ENCODE measurements around the gene SMARCD2. TPM values are rescaled to one million over a fixed set of nuclear protein-coding genes. Genes with fewer than 3 reads are reported as not detected.

SMARCD2 gene
- total and polyA plus RNA-seq, 4 donors, result 64.9 to 109 (median 75.0) TPM

GRCh38 chr17:63786117-63786516, 56.4 kb downstream of the SMARCD2 start:
- H3K27ac ChIP-seq (ENCODE audit: low read depth in 1 of 2, low read length in 1 of 2), result no peak overlapping the region
- H3K9me3 ChIP-seq (ENCODE audit: control insufficient read depth in 4 of 4, insufficient read depth in 3 of 4, low read length in 3 of 4), result no peaks in the 10 kb centered on the region
- no peak overlapping the region for H3K9ac ChIP-seq (ENCODE audit: insufficient read depth in 1 of 2, low read length in 2 of 2)
- no peaks in the 10 kb centered on the region for H3K27me3 ChIP-seq (ENCODE audit: control insufficient read depth in 3 of 3, insufficient read depth in 3 of 3, low read length in 2 of 3)
- no peak for DNase-seq
- ATAC-seq (ENCODE audit: insufficient read depth, low FRiP score), result no peak
- peaks cover 9 to 24% (median 15%) of the 10 kb centered on the region in 4 donors for H3K36me3 ChIP-seq (ENCODE audit: control insufficient read depth in 4 of 4, insufficient read depth in 4 of 4, low read length in 4 of 4)
- H3K4me3 ChIP-seq, result no peak overlapping the region
- 95 to 100% methylated on average over 1 of the region's 1 CpG for WGBS, 2 donors
- TF ChIP-seq, protein P1, sequence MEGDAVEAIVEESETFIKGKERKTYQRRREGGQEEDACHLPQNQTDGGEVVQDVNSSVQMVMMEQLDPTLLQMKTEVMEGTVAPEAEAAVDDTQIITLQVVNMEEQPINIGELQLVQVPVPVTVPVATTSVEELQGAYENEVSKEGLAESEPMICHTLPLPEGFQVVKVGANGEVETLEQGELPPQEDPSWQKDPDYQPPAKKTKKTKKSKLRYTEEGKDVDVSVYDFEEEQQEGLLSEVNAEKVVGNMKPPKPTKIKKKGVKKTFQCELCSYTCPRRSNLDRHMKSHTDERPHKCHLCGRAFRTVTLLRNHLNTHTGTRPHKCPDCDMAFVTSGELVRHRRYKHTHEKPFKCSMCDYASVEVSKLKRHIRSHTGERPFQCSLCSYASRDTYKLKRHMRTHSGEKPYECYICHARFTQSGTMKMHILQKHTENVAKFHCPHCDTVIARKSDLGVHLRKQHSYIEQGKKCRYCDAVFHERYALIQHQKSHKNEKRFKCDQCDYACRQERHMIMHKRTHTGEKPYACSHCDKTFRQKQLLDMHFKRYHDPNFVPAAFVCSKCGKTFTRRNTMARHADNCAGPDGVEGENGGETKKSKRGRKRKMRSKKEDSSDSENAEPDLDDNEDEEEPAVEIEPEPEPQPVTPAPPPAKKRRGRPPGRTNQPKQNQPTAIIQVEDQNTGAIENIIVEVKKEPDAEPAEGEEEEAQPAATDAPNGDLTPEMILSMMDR (IDR thresholded peaks at IDR 0.05; ENCODE audit: control extremely low read depth, extremely low read depth), result no peak
- H3K4me1 ChIP-seq (ENCODE audit: control insufficient read depth in 5 of 5, insufficient read depth in 5 of 5, low read length in 5 of 5), result peaks cover 0 to under 1% (median 0%) of the 10 kb centered on the region in 5 donors

GRCh38 chr17:63785556-63785955, 56.9 kb downstream of the SMARCD2 start:
- no peak overlapping the region for H3K9ac ChIP-seq (ENCODE audit: insufficient read depth in 1 of 2, low read length in 2 of 2)
- H3K4me3 ChIP-seq, result no peak overlapping the region
- WGBS, 2 donors, result 100% methylated on average over 1 of the region's 1 CpG
- ATAC-seq (ENCODE audit: insufficient read depth, low FRiP score) (no peak), DNase-seq (no peak)
- no peak overlapping the region for H3K27ac ChIP-seq (ENCODE audit: low read depth in 1 of 2, low read length in 1 of 2)
- peaks cover 11 to 24% (median 14%) of the 10 kb centered on the region in 4 donors for H3K36me3 ChIP-seq (ENCODE audit: control insufficient read depth in 4 of 4, insufficient read depth in 4 of 4, low read length in 4 of 4)
- no peaks in the 10 kb centered on the region for H3K9me3 ChIP-seq (ENCODE audit: control insufficient read depth in 4 of 4, insufficient read depth in 3 of 4, low read length in 3 of 4)
- peaks cover 0 to 1% (median 0%) of the 10 kb centered on the region in 5 donors for H3K4me1 ChIP-seq (ENCODE audit: control insufficient read depth in 5 of 5, insufficient read depth in 5 of 5, low read length in 5 of 5)
- no peaks in the 10 kb centered on the region for H3K27me3 ChIP-seq (ENCODE audit: control insufficient read depth in 3 of 3, insufficient read depth in 3 of 3, low read length in 2 of 3)
- TF ChIP-seq, protein P1 (IDR thresholded peaks at IDR 0.05; ENCODE audit: control extremely low read depth, extremely low read depth), result no peak

DNA sequence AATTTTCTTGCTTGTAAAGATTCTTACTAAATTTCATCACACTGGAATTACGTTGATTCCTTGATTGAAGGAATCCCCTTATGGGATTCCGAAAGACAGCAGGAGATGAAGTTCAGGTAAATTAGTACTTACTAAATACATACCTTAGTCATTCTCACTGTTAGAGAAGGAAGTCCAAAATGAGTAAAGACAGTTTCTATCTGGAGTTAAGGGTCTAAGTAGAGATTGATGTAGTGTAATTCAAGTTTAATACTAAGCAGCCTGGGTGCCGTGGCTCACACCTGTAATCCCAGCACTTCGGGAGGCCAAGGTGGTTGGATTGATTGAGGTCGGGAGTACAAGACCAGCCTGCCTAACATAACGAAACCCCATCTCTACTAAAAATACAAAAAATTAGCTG, 59.0 kb downstream of the SMARCD2 start:
- WGBS, 2 donors, result 86 to 91% methylated on average over 6 of the region's 6 CpGs
- no peak overlapping the region for H3K27ac ChIP-seq (ENCODE audit: low read depth in 1 of 2, low read length in 1 of 2)
- H3K9me3 ChIP-seq (ENCODE audit: control insufficient read depth in 4 of 4, insufficient read depth in 3 of 4, low read length in 3 of 4), result no peaks in the 10 kb centered on the region
- H3K27me3 ChIP-seq (ENCODE audit: control insufficient read depth in 3 of 3, insufficient read depth in 3 of 3, low read length in 2 of 3), result no peaks in the 10 kb centered on the region
- DNase-seq (no peak), ATAC-seq (ENCODE audit: insufficient read depth, low FRiP score) (no peak)
- no peak overlapping the region for H3K9ac ChIP-seq (ENCODE audit: insufficient read depth in 1 of 2, low read length in 2 of 2)
- peaks cover 0 to 3% (median 0%) of the 10 kb centered on the region in 5 donors for H3K4me1 ChIP-seq (ENCODE audit: control insufficient read depth in 5 of 5, insufficient read depth in 5 of 5, low read length in 5 of 5)
- H3K4me3 ChIP-seq, result no peak overlapping the region
- TF ChIP-seq, protein P1 (IDR thresholded peaks at IDR 0.05; ENCODE audit: control extremely low read depth, extremely low read depth), result no peak
- peaks cover 8 to 26% (median 12%) of the 10 kb centered on the region in 4 donors for H3K36me3 ChIP-seq (ENCODE audit: control insufficient read depth in 4 of 4, insufficient read depth in 4 of 4, low read length in 4 of 4)

Small RNAs within 50 kb of the gene (small RNA-seq; reads per million reads assigned to genes)
- not detected for gene AC040958.1 (ENCODE audit: low replicate concordance)

Other genes starting within 250 kb of the SMARCD2 start
- gene TACO1, start 241.8 kb downstream of the SMARCD2 start, total RNA-seq, result 10 to 100 TPM; 11.1 to 20.7 TPM
- 10 to 100 TPM; 16.9 to 18.1 TPM for gene TACO1, start 241.8 kb downstream of the SMARCD2 start, polyA plus RNA-seq
- 10 to 100 TPM; 50.1 to 56.3 TPM for gene MAP3K3, start 220.3 kb downstream of the SMARCD2 start, total RNA-seq
- gene MAP3K3, start 220.3 kb downstream of the SMARCD2 start, polyA plus RNA-seq, result 10 to 100 TPM; 24.5 to 33.0 TPM
- 10 to 100 TPM; 30.1 to 30.8 TPM for gene LIMD2, start 142.6 kb downstream of the SMARCD2 start, total RNA-seq
- 10 to 100 TPM; 26.4 to 69.5 TPM for gene LIMD2, start 142.6 kb downstream of the SMARCD2 start, polyA plus RNA-seq
- 10 to 100 TPM; 33.7 to 48.8 TPM for gene STRADA, start 100.9 kb downstream of the SMARCD2 start, total RNA-seq
- gene STRADA, start 100.9 kb downstream of the SMARCD2 start, polyA plus RNA-seq, result 10 to 100 TPM; 20.7 to 23.1 TPM
- gene CCDC47, start 69.1 kb downstream of the SMARCD2 start, total RNA-seq, result 10 to 100 TPM; 86.5 to 89.9 TPM
- gene CCDC47, start 69.1 kb downstream of the SMARCD2 start, polyA plus RNA-seq, result 10 to 100 TPM; 29.5 to 78.9 TPM
- gene DDX42, start 68.5 kb downstream of the SMARCD2 start, total RNA-seq, result 100 to 1,000 TPM in 1 of 2 donors, 10 to 100 TPM in 1; 91.8 to 153 TPM
- 10 to 100 TPM; 47.8 to 59.9 TPM for gene DDX42, start 68.5 kb downstream of the SMARCD2 start, polyA plus RNA-seq
- gene PSMC5, start 15.3 kb downstream of the SMARCD2 start, total RNA-seq, result 100 to 1,000 TPM in 1 of 2 donors, 10 to 100 TPM in 1; 46.1 to 124 TPM
- 100 to 1,000 TPM; 154 to 177 TPM for gene PSMC5, start 15.3 kb downstream of the SMARCD2 start, polyA plus RNA-seq
- gene FTSJ3, start 15.0 kb downstream of the SMARCD2 start, total RNA-seq, result 10 to 100 TPM; 29.2 to 39.8 TPM
- 10 to 100 TPM; 15.4 to 30.0 TPM for gene FTSJ3, start 15.0 kb downstream of the SMARCD2 start, polyA plus RNA-seq
- not detected for gene CSH2, start 31.0 kb upstream of the SMARCD2 start, total RNA-seq
- gene CSH2, start 31.0 kb upstream of the SMARCD2 start, polyA plus RNA-seq, result not detected
- gene GH2, start 39.3 kb upstream of the SMARCD2 start, total RNA-seq, result not detected
- gene GH2, start 39.3 kb upstream of the SMARCD2 start, polyA plus RNA-seq, result not detected
- not detected for gene CSH1, start 53.9 kb upstream of the SMARCD2 start, total RNA-seq
- gene CSH1, start 53.9 kb upstream of the SMARCD2 start, polyA plus RNA-seq, result not detected
- gene CSHL1, start 68.6 kb upstream of the SMARCD2 start, total RNA-seq, result not detected
- gene CSHL1, start 68.6 kb upstream of the SMARCD2 start, polyA plus RNA-seq, result not detected
- not detected for gene GH1, start 76.2 kb upstream of the SMARCD2 start, total RNA-seq
- not detected for gene GH1, start 76.2 kb upstream of the SMARCD2 start, polyA plus RNA-seq
- gene CD79B, start 89.6 kb upstream of the SMARCD2 start, total RNA-seq, result 1 to 10 TPM; 4.4 to 5.6 TPM
- gene CD79B, start 89.6 kb upstream of the SMARCD2 start, polyA plus RNA-seq, result 1 to 10 TPM; 1.8 to 8.7 TPM
- under 1 TPM; 0.31 to 0.49 TPM for gene SCN4A, start 130.2 kb upstream of the SMARCD2 start, total RNA-seq
- under 1 TPM; 0.11 to 0.12 TPM for gene SCN4A, start 130.2 kb upstream of the SMARCD2 start, polyA plus RNA-seq
- 10 to 100 TPM in 1 of 2 donors, 1 to 10 TPM in 1; 8.8 to 36.8 TPM for gene PRR29, start 155.7 kb upstream of the SMARCD2 start, total RNA-seq
- 1 to 10 TPM; 8.0 to 9.3 TPM for gene PRR29, start 155.7 kb upstream of the SMARCD2 start, polyA plus RNA-seq
- gene ICAM2, start 177.9 kb upstream of the SMARCD2 start, total RNA-seq, result 10 to 100 TPM; 58.7 to 60.3 TPM
- 10 to 100 TPM; 64.1 to 77.7 TPM for gene ICAM2, start 177.9 kb upstream of the SMARCD2 start, polyA plus RNA-seq